GM12878 (cell line): ENCODE results near the gene PRR15. TPM values are rescaled to one million over a fixed set of nuclear protein-coding genes. Genes with fewer than 3 reads are reported as not detected.

Experiments
- ATAC-seq: fragments of 200-7000 bp; cut with Tn5 transposase; 3 replicates; pipeline ENCODE4 v1.9.1; 2020; ENCODE audit warnings: mild to moderate bottlenecking, moderate library complexity
- BruUV-seq: library from RNA; stranded (reverse); fragments of 400-500 nt; replicated peaks from 2 replicates; lab custom pipeline; 2021; lab: Mats Ljungman, UMichigan
- CTCF ChIA-PET: fragments of 300-600 bp; sonication (Branson Sonifier 250); formaldehyde crosslinking; extraction: SDS; loops from one replicate; lab custom pipeline; 2021; ENCODE audit warnings: inconsistent platforms; lab: Yijun Ruan, JAX
- POLR2A ChIA-PET: fragments of 350-600 bp; formaldehyde crosslinking; extraction: SDS; loops from one replicate; lab custom pipeline; 2021; ENCODE audit warnings: inconsistent platforms; lab: Charles Lee
- RAD21 ChIA-PET: fragments of 300-600 bp; sonication (Branson Sonifier 250); formaldehyde crosslinking; loops from one replicate; lab custom pipeline; 2023; ENCODE audit warnings: antibody characterized with exemption; ENCODE audit not compliant: unreplicated experiment; lab: Charles Lee
- SMC1A ChIA-PET: fragments of 300-600 bp; sonication (Branson Sonifier 250); formaldehyde crosslinking; loops from one replicate; lab custom pipeline; 2023; ENCODE audit not compliant: unreplicated experiment, uncharacterized antibody; lab: Charles Lee
- DNase-seq: peaks from one replicate; pipeline ENCODE4 v3.0.0-alpha.2; 2011; ENCODE audit warnings: low read depth, low spot score
- FAIRE-seq: peaks from 3 replicates; lab custom pipeline; 2011; peaks lifted over from hg19 to GRCh38; lab: Jason Lieb, UNC
- H2AFZ ChIP-seq: 2 replicates; pipeline ENCODE4 v1.6.0; 2011; ENCODE audit warnings: low read depth, low read length, control low read depth; ENCODE audit not compliant: control insufficient read depth
- H3K27ac ChIP-seq: 2 replicates; pipeline ENCODE4 v1.5.1; 2011; ENCODE audit warnings: control low read depth; ENCODE audit not compliant: control insufficient read depth, insufficient read depth
- H3K27me3 ChIP-seq, 2 experiments: replicated peaks in 1 of 2; 2 replicates each; pipeline versions ENCODE4 v1.6.0 to v1.6.1; 2011; ENCODE audit warnings: low read length in 1 of 2; ENCODE audit not compliant: control insufficient read depth in 2 of 2, insufficient read depth in 2 of 2
- H3K36me3 ChIP-seq, 2 experiments: 2 replicates each; pipeline ENCODE4 v1.5.1; 2011; ENCODE audit warnings: low read length in 1 of 2; ENCODE audit not compliant: control insufficient read depth in 2 of 2, insufficient read depth in 2 of 2
- H3K4me1 ChIP-seq: 2 replicates; pipeline ENCODE4 v1.6.1; 2011; ENCODE audit warnings: mild to moderate bottlenecking, low read length, moderate library complexity, mixed read lengths; ENCODE audit not compliant: control insufficient read depth, insufficient read depth
- H3K4me2 ChIP-seq: 2 replicates; pipeline ENCODE4 v1.6.0; 2011; ENCODE audit warnings: control low read depth; ENCODE audit not compliant: control insufficient read depth, insufficient read depth
- H3K4me3 ChIP-seq: fragments of 200-600 bp; sonication (generic); 2 replicates; pipeline ENCODE4 v1.5.1; 2016
- H3K79me2 ChIP-seq: 2 replicates; pipeline ENCODE4 v1.6.0; 2011; ENCODE audit warnings: low read length; ENCODE audit not compliant: control insufficient read depth, insufficient read depth
- H3K9ac ChIP-seq: 2 replicates; pipeline ENCODE4 v1.8.0; 2011; ENCODE audit warnings: low read length, control low read depth, mixed read lengths; ENCODE audit not compliant: control insufficient read depth, insufficient read depth
- H3K9me3 ChIP-seq: replicated peaks from 3 replicates; pipeline ENCODE4 v1.5.1; 2011; ENCODE audit warnings: mild to moderate bottlenecking, low read length; ENCODE audit not compliant: control insufficient read depth, insufficient read depth
- H4K20me1 ChIP-seq: 2 replicates; pipeline ENCODE4 v1.6.0; 2011; ENCODE audit not compliant: control insufficient read depth, insufficient read depth
- ASH2L ChIP-seq: fragments of 300-600, 200-600 bp; sonication (generic); IDR thresholded peaks from 2 replicates; pipeline ENCODE4 v1.6.1; 2017; ENCODE audit warnings: low read depth, mild to moderate bottlenecking, borderline replicate concordance
- CBX5 ChIP-seq: sonication (generic); IDR thresholded peaks from 2 replicates; pipeline ENCODE4 v1.6.1; 2016; ENCODE audit warnings: low read depth, moderate library complexity, mild to moderate bottlenecking, inconsistent platforms
- HCFC1 ChIP-seq: fragments of 150-350 bp; IDR thresholded peaks from 2 replicates; pipeline ENCODE4 v1.6.1; 2014; ENCODE audit warnings: low read length
- HDAC2 ChIP-seq: fragments of 200-600 bp; sonication (generic); IDR thresholded peaks from 2 replicates; pipeline ENCODE4 v1.6.1; 2017
- IKZF2 ChIP-seq, 2 experiments: fragments of 450-650 bp; IDR thresholded peaks; 2 replicates each; pipeline ENCODE4 v1.6.1; 2017; ENCODE audit warnings: mild to moderate bottlenecking in 2 of 2, moderate library complexity in 2 of 2
- MEF2B ChIP-seq: fragments of 450-650 bp; IDR thresholded peaks from 2 replicates; pipeline ENCODE4 v1.6.1; 2018; ENCODE audit warnings: mild to moderate bottlenecking, moderate library complexity; ENCODE audit not compliant: partially characterized antibody, poor library complexity, severe bottlenecking
- NFYA ChIP-seq: IDR thresholded peaks from 2 replicates; pipeline ENCODE4 v1.6.1; 2011; ENCODE audit warnings: low read depth, mild to moderate bottlenecking, low read length, improper control_type of control experiment, borderline replicate concordance
- NR2F1 ChIP-seq: fragments of 450-650 bp; conservative IDR thresholded peaks from 2 replicates; pipeline ENCODE4 v1.6.1; 2017; ENCODE audit warnings: mild to moderate bottlenecking
- POLR2AphosphoS2 ChIP-seq: IDR thresholded peaks from 2 replicates; pipeline ENCODE4 v1.6.1; 2011; ENCODE audit warnings: low read depth, mild to moderate bottlenecking, low read length, improper control_type of control experiment, moderate library complexity
- POU2F2 ChIP-seq: IDR thresholded peaks from 3 replicates; pipeline ENCODE4 v1.6.1; 2011; ENCODE audit warnings: low read depth, mild to moderate bottlenecking, low read length, borderline replicate concordance
- SIX5 ChIP-seq: IDR thresholded peaks from 2 replicates; pipeline ENCODE4 v1.6.1; 2011; ENCODE audit warnings: mild to moderate bottlenecking, low read depth, low read length, moderate library complexity; ENCODE audit not compliant: severe bottlenecking
- SMC3 ChIP-seq: IDR thresholded peaks from 2 replicates; pipeline ENCODE4 v1.6.1; 2011; ENCODE audit warnings: low read length, improper control_type of control experiment, borderline replicate concordance
- WGBS: methylation state at CpG from one replicate; pipeline ENCODE4 v1.1.6; 2016; ENCODE audit warnings: low lambda C conversion rate; ENCODE audit not compliant: insufficient replicate concordance, insufficient coverage; ENCODE audit errors: missing lambda C conversion rate; 5-methylcytosine and 5-hydroxymethylcytosine counted together
- in situ Hi-C: fragments of 300-500 bp; cut with MboI; formaldehyde crosslinking; loops from 9 replicates; pipeline ENCODE4 v1.14.3; 2018; ENCODE audit warnings: mixed read lengths
- intact Hi-C: fragments of 100-400 bp; cut with micrococcal nuclease; formaldehyde crosslinking; loops from one replicate; pipeline ENCODE4 v1.14.2; 2022; ENCODE audit not compliant: unreplicated experiment
- polyA plus RNA-seq, 11 experiments: library from polyadenylated mRNA; depleted of rRNA in 4 of 11; unstranded in 6 of 11; stranded (reverse) in 5 of 11; fragments of >200 nt; fragmentation: Nextera tagmentation in 4 of 11; fragmentation: Illumina TruSeq in 1 of 11; extraction: Ambion mirVana in 4 of 11; extraction: Trizol in 1 of 11; gene quantifications; 1 replicate in 1 of 11; 2 replicates in 10 of 11; pipeline versions ENCODE4 v1.2.1 to v1.2.3, GENCODE V29; 2011 to 2016; ENCODE audit warnings: inconsistent platforms in 2 of 11, missing spikeins in 2 of 11, low read depth in 1 of 11
- total RNA-seq, 4 experiments: library from RNA; depleted of rRNA in 3 of 4; stranded (reverse); fragments of >200 nt in 3 of 4; fragmentation: Illumina TruSeq in 1 of 4; extraction: Trizol in 1 of 4; gene quantifications; 2 replicates each; pipeline versions ENCODE4 v1.2.1 to v1.2.3, GENCODE V29; 2013 to 2021

The PRR15 gene
- total and polyA plus RNA-seq, 10 of the 15 experiments (the other 5 are each of a cell fraction or from before 2014, with no cell fraction given), result not detected

- no peaks in the 10 kb centered on the region for H3K4me1 ChIP-seq
- no peaks in the 10 kb centered on the region for H3K27me3 ChIP-seq
- H3K79me2 ChIP-seq, result no peaks in the 10 kb centered on the region
- FAIRE-seq, result no peak
- no peak overlapping the region for H2AFZ ChIP-seq
- no peak for ATAC-seq
- no peak overlapping the region for H3K4me3 ChIP-seq
- RAD21 ChIA-PET, result no interaction called here
- no peak overlapping the region for H3K4me2 ChIP-seq
- CTCF ChIA-PET, result interaction anchor here (0.7 to 1.9 kb wide), 2 partner anchors 34 to 36 kb away, joined by 3 to 4 read pairs; no protein-coding TSS in a partner anchor
- H4K20me1 ChIP-seq, result no peaks in the 10 kb centered on the region
- no peaks in the 10 kb centered on the region for H3K36me3 ChIP-seq
- POLR2A ChIA-PET, result no interaction called here
- H3K9me3 ChIP-seq, result no peaks in the 10 kb centered on the region; the same call in 2 of the 3 replicates
- BruUV-seq, result no TSS peak
- WGBS, result 0% methylated on average over 3 of the region's 3 CpGs
- in situ Hi-C loops, result no loop called here
- no peak overlapping the region for H3K9ac ChIP-seq
- TF ChIP-seq HDAC2, result no peak
- TF ChIP-seq MEF2B, result no peak
- TF ChIP-seq SIX5, result no peak
- no peak for TF ChIP-seq POLR2AphosphoS2
- TF ChIP-seq CBX5, result no peak
- TF ChIP-seq NR2F1, result no peak
- TF ChIP-seq NFYA, result no peak
- TF ChIP-seq ASH2L, result no peak
- TF ChIP-seq HCFC1, result no peak
- TF ChIP-seq SMC3, result no peak
- no peak for TF ChIP-seq POU2F2
- TF ChIP-seq IKZF2 (IDR thresholded peaks at IDR 0.05), result no peak
- TF ChIP-seq, all 136 proteins: peak for 0
- SMC1A ChIA-PET, result no interaction called here
- intact Hi-C loops, result loop anchor here (2.0 kb wide), 1 partner anchor 36 kb away; no protein-coding TSS in a partner anchor
- no peak overlapping the region for H3K27ac ChIP-seq
- no peak for DNase-seq
Observed at GRCh38 chr7:29574659-29575058, 11.0 kb downstream of the PRR15 start.
